ENCODE measurements around the gene TRIP13. TPM values are rescaled to one million over a fixed set of nuclear protein-coding genes. Genes with fewer than 3 reads are reported as not detected.
"Not testable (repeated sequence)": the region's sequence is repeated elsewhere in the genome, so short reads cannot be mapped to it uniquely, and the experiment has no call there.

The TRIP13 gene
- total RNA-seq (ENCODE audit: low replicate concordance), result 4.4 and 32.5 TPM in 2 replicates

- peak within 1 kb of the TSS; percentile 98 for H3K4me3 ChIP-seq (ENCODE audit: low read depth, low read length)
- no peak for TF ChIP-seq CTCF (IDR thresholded peaks at IDR 0.05; ENCODE audit: insufficient read depth, low read length)
- DNase-seq (ENCODE audit: low read depth), result peak; percentile 63
These were observed at the start of gene TRIP13, which contains the start of gene BRD9 for GRCh38 chr5:892394-893136. TRIP13 (plus strand) TSS chr5:892884; CDS start chr5:892999, 115 bp downstream. BRD9 (minus strand) TSS chr5:892801; CDS start chr5:892657, 144 bp downstream.

GRCh38 chr5:843371-843770 lies 49.3 kb upstream of the TRIP13 start:
- not testable (repeated sequence) for DNase-seq (ENCODE audit: low read depth); H3K4me3 ChIP-seq (ENCODE audit: low read depth, low read length)

- not testable (repeated sequence) for DNase-seq (ENCODE audit: low read depth); H3K4me3 ChIP-seq (ENCODE audit: low read depth, low read length)
These were observed 48.8 kb upstream of the TRIP13 start for GRCh38 chr5:843926-844325.

- not testable (repeated sequence) for DNase-seq (ENCODE audit: low read depth); H3K4me3 ChIP-seq (ENCODE audit: low read depth, low read length)
These were observed 48.3 kb upstream of the TRIP13 start for GRCh38 chr5:844426-844825.

GRCh38 chr5:845031-845675 lies 47.5 kb upstream of the TRIP13 start:
- not testable (repeated sequence) for DNase-seq (ENCODE audit: low read depth); H3K4me3 ChIP-seq (ENCODE audit: low read depth, low read length)

GRCh38 chr5:845676-846601 lies 46.7 kb upstream of the TRIP13 start:
- H3K4me3 ChIP-seq (ENCODE audit: low read depth, low read length); DNase-seq (ENCODE audit: low read depth): not testable (repeated sequence)

GRCh38 chr5:846602-847091 lies 46.0 kb upstream of the TRIP13 start:
- not testable (repeated sequence) for DNase-seq (ENCODE audit: low read depth); H3K4me3 ChIP-seq (ENCODE audit: low read depth, low read length)

- not testable (repeated sequence) for DNase-seq (ENCODE audit: low read depth); H3K4me3 ChIP-seq (ENCODE audit: low read depth, low read length)
These were observed 45.5 kb upstream of the TRIP13 start for GRCh38 chr5:847212-847611.

GRCh38 chr5:847736-848135 lies 44.9 kb upstream of the TRIP13 start:
- H3K4me3 ChIP-seq (ENCODE audit: low read depth, low read length); DNase-seq (ENCODE audit: low read depth): not testable (repeated sequence)

- no peak for DNase-seq (ENCODE audit: low read depth)
- no peak overlapping the region for H3K4me3 ChIP-seq (ENCODE audit: low read depth, low read length)
- TF ChIP-seq CTCF (IDR thresholded peaks at IDR 0.05; ENCODE audit: insufficient read depth, low read length), result no peak
These were observed 44.0 kb upstream of the TRIP13 start for GRCh38 chr5:848671-849111.
